ENCODE measurements around the gene CNNM4. TPM values are rescaled to one million over a fixed set of nuclear protein-coding genes. Genes with fewer than 3 reads are reported as not detected.

CNNM4 gene
- total and polyA plus RNA-seq, 2 of the 4 experiments (the other 2 are of a cell fraction) = 2.0 to 4.1 TPM

DNA sequence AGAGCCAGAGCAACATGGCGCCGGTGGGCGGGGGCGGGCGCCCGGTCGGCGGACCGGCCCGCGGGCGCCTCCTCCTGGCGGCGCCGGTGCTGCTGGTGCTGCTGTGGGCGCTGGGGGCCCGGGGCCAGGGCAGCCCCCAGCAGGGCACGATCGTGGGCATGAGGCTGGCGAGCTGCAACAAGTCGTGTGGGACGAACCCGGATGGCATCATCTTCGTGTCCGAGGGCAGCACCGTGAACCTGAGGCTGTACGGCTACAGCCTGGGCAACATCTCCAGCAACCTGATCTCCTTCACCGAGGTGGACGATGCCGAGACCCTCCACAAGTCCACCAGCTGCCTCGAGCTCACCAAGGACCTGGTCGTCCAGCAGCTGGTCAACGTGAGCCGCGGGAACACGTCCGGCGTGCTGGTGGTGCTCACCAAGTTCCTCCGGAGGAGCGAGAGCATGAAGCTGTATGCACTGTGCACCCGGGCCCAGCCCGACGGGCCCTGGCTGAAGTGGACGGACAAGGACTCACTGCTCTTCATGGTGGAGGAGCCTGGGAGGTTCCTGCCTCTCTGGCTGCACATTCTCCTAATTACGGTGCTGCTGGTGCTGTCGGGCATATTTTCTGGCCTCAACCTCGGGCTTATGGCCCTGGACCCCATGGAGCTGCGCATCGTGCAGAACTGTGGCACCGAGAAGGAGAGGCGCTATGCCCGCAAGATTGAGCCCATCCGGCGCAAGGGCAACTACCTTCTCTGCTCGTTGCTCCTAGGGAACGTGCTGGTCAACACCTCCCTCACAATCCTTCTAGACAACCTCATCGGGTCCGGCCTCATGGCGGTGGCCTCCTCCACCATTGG lies 507 bp downstream of the CNNM4 start (continued):
- TF ChIP-seq, protein P1, sequence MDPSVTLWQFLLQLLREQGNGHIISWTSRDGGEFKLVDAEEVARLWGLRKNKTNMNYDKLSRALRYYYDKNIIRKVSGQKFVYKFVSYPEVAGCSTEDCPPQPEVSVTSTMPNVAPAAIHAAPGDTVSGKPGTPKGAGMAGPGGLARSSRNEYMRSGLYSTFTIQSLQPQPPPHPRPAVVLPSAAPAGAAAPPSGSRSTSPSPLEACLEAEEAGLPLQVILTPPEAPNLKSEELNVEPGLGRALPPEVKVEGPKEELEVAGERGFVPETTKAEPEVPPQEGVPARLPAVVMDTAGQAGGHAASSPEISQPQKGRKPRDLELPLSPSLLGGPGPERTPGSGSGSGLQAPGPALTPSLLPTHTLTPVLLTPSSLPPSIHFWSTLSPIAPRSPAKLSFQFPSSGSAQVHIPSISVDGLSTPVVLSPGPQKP (IDR thresholded peaks at IDR 0.05; ENCODE audit: borderline replicate concordance, low read depth, low read length) = no peak
